ENCODE measurements around the gene DCBLD1.

The DCBLD1 gene

GRCh38 chr6:117491916-117492315, 9.4 kb downstream of the DCBLD1 start:
- Histone ChIP-seq H3K4me1 (ENCODE audit: insufficient read depth, low read length) (no peaks in the 10 kb centered on the region; the same call in 1 of the 2 replicates), H3K9me3 (ENCODE audit: insufficient read depth, low read depth, low read length) (peaks cover 5% of the 10 kb centered on the region), H3K27me3 (ENCODE audit: insufficient read depth, low read length) (no peaks in the 10 kb centered on the region), H3K9ac (ENCODE audit: low read depth, low read length) (no peak overlapping the region), H3K27ac (ENCODE audit: low read length) (no peak overlapping the region), H3K4me3 (ENCODE audit: low read length) (no peak overlapping the region), H3K36me3 (ENCODE audit: insufficient read depth, low read depth, low read length) (no peaks in the 10 kb centered on the region)

- no peak overlapping the region for H3K27ac ChIP-seq (ENCODE audit: low read length)
- no peaks in the 10 kb centered on the region for H3K27me3 ChIP-seq (ENCODE audit: insufficient read depth, low read length)
- no peak overlapping the region for H3K4me3 ChIP-seq (ENCODE audit: low read length)
- no peaks in the 10 kb centered on the region for H3K36me3 ChIP-seq (ENCODE audit: insufficient read depth, low read depth, low read length)
- H3K4me1 ChIP-seq (ENCODE audit: insufficient read depth, low read length) = no peaks in the 10 kb centered on the region; the same call in 1 of the 2 replicates
- no peaks in the 10 kb centered on the region for H3K9me3 ChIP-seq (ENCODE audit: insufficient read depth, low read depth, low read length)
- no peak overlapping the region for H3K9ac ChIP-seq (ENCODE audit: low read depth, low read length)
Observed at GRCh38 chr6:117493470-117493869, 11.0 kb downstream of the DCBLD1 start.

GRCh38 chr6:117494283-117494682, 11.8 kb downstream of the DCBLD1 start:
- H3K27ac ChIP-seq (ENCODE audit: low read length) = no peak overlapping the region
- H3K9me3 ChIP-seq (ENCODE audit: insufficient read depth, low read depth, low read length) = no peaks in the 10 kb centered on the region
- no peak overlapping the region for H3K4me3 ChIP-seq (ENCODE audit: low read length)
- H3K4me1 ChIP-seq (ENCODE audit: insufficient read depth, low read length) = no peaks in the 10 kb centered on the region; the same call in 1 of the 2 replicates
- H3K9ac ChIP-seq (ENCODE audit: low read depth, low read length) = no peak overlapping the region
- H3K27me3 ChIP-seq (ENCODE audit: insufficient read depth, low read length) = no peaks in the 10 kb centered on the region
- H3K36me3 ChIP-seq (ENCODE audit: insufficient read depth, low read depth, low read length) = no peaks in the 10 kb centered on the region

GRCh38 chr6:117494694-117495318, 12.3 kb downstream of the DCBLD1 start:
- no peak overlapping the region for H3K9ac ChIP-seq (ENCODE audit: low read depth, low read length)

GRCh38 chr6:117495425-117495824, 13.0 kb downstream of the DCBLD1 start:
- Histone ChIP-seq H3K9me3 (ENCODE audit: insufficient read depth, low read depth, low read length) (no peaks in the 10 kb centered on the region), H3K36me3 (ENCODE audit: insufficient read depth, low read depth, low read length) (no peaks in the 10 kb centered on the region), H3K4me3 (ENCODE audit: low read length) (no peak overlapping the region), H3K27ac (ENCODE audit: low read length) (no peak overlapping the region), H3K9ac (ENCODE audit: low read depth, low read length) (no peak overlapping the region), H3K4me1 (ENCODE audit: insufficient read depth, low read length) (no peaks in the 10 kb centered on the region; the same call in 1 of the 2 replicates), H3K27me3 (ENCODE audit: insufficient read depth, low read length) (no peaks in the 10 kb centered on the region)

More at GRCh38 chr6:117494694-117495318, 12.3 kb downstream of the DCBLD1 start:
- no peak overlapping the region for H3K4me3 ChIP-seq (ENCODE audit: low read length)
- no peaks in the 10 kb centered on the region for H3K9me3 ChIP-seq (ENCODE audit: insufficient read depth, low read depth, low read length)
- no peaks in the 10 kb centered on the region for H3K36me3 ChIP-seq (ENCODE audit: insufficient read depth, low read depth, low read length)
- no peaks in the 10 kb centered on the region; the same call in 1 of the 2 replicates for H3K4me1 ChIP-seq (ENCODE audit: insufficient read depth, low read length)
- no peaks in the 10 kb centered on the region for H3K27me3 ChIP-seq (ENCODE audit: insufficient read depth, low read length)
- H3K27ac ChIP-seq (ENCODE audit: low read length) = no peak overlapping the region

GRCh38 chr6:117495869-117496268, 13.4 kb downstream of the DCBLD1 start:
- no peak overlapping the region for H3K27ac ChIP-seq (ENCODE audit: low read length)
- H3K4me1 ChIP-seq (ENCODE audit: insufficient read depth, low read length) = no peaks in the 10 kb centered on the region; the same call in 1 of the 2 replicates

GRCh38 chr6:117496383-117496990, 14.0 kb downstream of the DCBLD1 start:
- H3K27ac ChIP-seq (ENCODE audit: low read length) = no peak overlapping the region

More at GRCh38 chr6:117495869-117496268, 13.4 kb downstream of the DCBLD1 start:
- Histone ChIP-seq H3K9ac (ENCODE audit: low read depth, low read length) (no peak overlapping the region), H3K4me3 (ENCODE audit: low read length) (no peak overlapping the region), H3K36me3 (ENCODE audit: insufficient read depth, low read depth, low read length) (no peaks in the 10 kb centered on the region), H3K27me3 (ENCODE audit: insufficient read depth, low read length) (no peaks in the 10 kb centered on the region), H3K9me3 (ENCODE audit: insufficient read depth, low read depth, low read length) (no peaks in the 10 kb centered on the region)

GRCh38 chr6:117497237-117497636, 14.8 kb downstream of the DCBLD1 start:
- H3K9me3 ChIP-seq (ENCODE audit: insufficient read depth, low read depth, low read length) = no peaks in the 10 kb centered on the region
- no peak overlapping the region for H3K9ac ChIP-seq (ENCODE audit: low read depth, low read length)
- H3K4me3 ChIP-seq (ENCODE audit: low read length) = no peak overlapping the region
- no peaks in the 10 kb centered on the region for H3K4me1 ChIP-seq (ENCODE audit: insufficient read depth, low read length)
- no peak overlapping the region for H3K27ac ChIP-seq (ENCODE audit: low read length)
- no peaks in the 10 kb centered on the region for H3K27me3 ChIP-seq (ENCODE audit: insufficient read depth, low read length)
- H3K36me3 ChIP-seq (ENCODE audit: insufficient read depth, low read depth, low read length) = no peaks in the 10 kb centered on the region

More at GRCh38 chr6:117496383-117496990, 14.0 kb downstream of the DCBLD1 start:
- H3K27me3 ChIP-seq (ENCODE audit: insufficient read depth, low read length) = no peaks in the 10 kb centered on the region
- H3K9ac ChIP-seq (ENCODE audit: low read depth, low read length) = no peak overlapping the region
- H3K36me3 ChIP-seq (ENCODE audit: insufficient read depth, low read depth, low read length) = no peaks in the 10 kb centered on the region
- no peaks in the 10 kb centered on the region; the same call in 1 of the 2 replicates for H3K4me1 ChIP-seq (ENCODE audit: insufficient read depth, low read length)
- no peak overlapping the region for H3K4me3 ChIP-seq (ENCODE audit: low read length)
- no peaks in the 10 kb centered on the region for H3K9me3 ChIP-seq (ENCODE audit: insufficient read depth, low read depth, low read length)

GRCh38 chr6:117498159-117498558, 15.7 kb downstream of the DCBLD1 start:
- H3K4me1 ChIP-seq (ENCODE audit: insufficient read depth, low read length) = no peaks in the 10 kb centered on the region
- H3K27me3 ChIP-seq (ENCODE audit: insufficient read depth, low read length) = no peaks in the 10 kb centered on the region
- H3K9me3 ChIP-seq (ENCODE audit: insufficient read depth, low read depth, low read length) = no peaks in the 10 kb centered on the region
- H3K27ac ChIP-seq (ENCODE audit: low read length) = no peak overlapping the region
- H3K9ac ChIP-seq (ENCODE audit: low read depth, low read length) = no peak overlapping the region
- no peak overlapping the region for H3K4me3 ChIP-seq (ENCODE audit: low read length)
- no peaks in the 10 kb centered on the region for H3K36me3 ChIP-seq (ENCODE audit: insufficient read depth, low read depth, low read length)

- Histone ChIP-seq H3K27me3 (ENCODE audit: insufficient read depth, low read length) (no peaks in the 10 kb centered on the region), H3K36me3 (ENCODE audit: insufficient read depth, low read depth, low read length) (no peaks in the 10 kb centered on the region), H3K9me3 (ENCODE audit: insufficient read depth, low read depth, low read length) (no peaks in the 10 kb centered on the region), H3K4me3 (ENCODE audit: low read length) (no peak overlapping the region), H3K4me1 (ENCODE audit: insufficient read depth, low read length) (no peaks in the 10 kb centered on the region), H3K27ac (ENCODE audit: low read length) (no peak overlapping the region), H3K9ac (ENCODE audit: low read depth, low read length) (no peak overlapping the region)
Observed at GRCh38 chr6:117501722-117502121, 19.2 kb downstream of the DCBLD1 start.

GRCh38 chr6:117502580-117502979, 20.1 kb downstream of the DCBLD1 start:
- H3K27ac ChIP-seq (ENCODE audit: low read length) = no peak overlapping the region

GRCh38 chr6:117503211-117503610, 20.7 kb downstream of the DCBLD1 start:
- no peaks in the 10 kb centered on the region for H3K4me1 ChIP-seq (ENCODE audit: insufficient read depth, low read length)
- H3K36me3 ChIP-seq (ENCODE audit: insufficient read depth, low read depth, low read length) = no peaks in the 10 kb centered on the region

More at GRCh38 chr6:117502580-117502979, 20.1 kb downstream of the DCBLD1 start:
- H3K4me1 ChIP-seq (ENCODE audit: insufficient read depth, low read length) = no peaks in the 10 kb centered on the region
- H3K9ac ChIP-seq (ENCODE audit: low read depth, low read length) = no peak overlapping the region
- H3K36me3 ChIP-seq (ENCODE audit: insufficient read depth, low read depth, low read length) = no peaks in the 10 kb centered on the region
- no peaks in the 10 kb centered on the region for H3K27me3 ChIP-seq (ENCODE audit: insufficient read depth, low read length)
- no peaks in the 10 kb centered on the region for H3K9me3 ChIP-seq (ENCODE audit: insufficient read depth, low read depth, low read length)
- H3K4me3 ChIP-seq (ENCODE audit: low read length) = no peak overlapping the region

More at GRCh38 chr6:117503211-117503610, 20.7 kb downstream of the DCBLD1 start:
- Histone ChIP-seq H3K4me3 (ENCODE audit: low read length) (no peak overlapping the region), H3K27ac (ENCODE audit: low read length) (no peak overlapping the region), H3K9me3 (ENCODE audit: insufficient read depth, low read depth, low read length) (no peaks in the 10 kb centered on the region), H3K27me3 (ENCODE audit: insufficient read depth, low read length) (no peaks in the 10 kb centered on the region), H3K9ac (ENCODE audit: low read depth, low read length) (no peak overlapping the region)

Measured in iPS-20b (cell line).